Measurements from ENCODE around the gene EMC6.

DNA sequence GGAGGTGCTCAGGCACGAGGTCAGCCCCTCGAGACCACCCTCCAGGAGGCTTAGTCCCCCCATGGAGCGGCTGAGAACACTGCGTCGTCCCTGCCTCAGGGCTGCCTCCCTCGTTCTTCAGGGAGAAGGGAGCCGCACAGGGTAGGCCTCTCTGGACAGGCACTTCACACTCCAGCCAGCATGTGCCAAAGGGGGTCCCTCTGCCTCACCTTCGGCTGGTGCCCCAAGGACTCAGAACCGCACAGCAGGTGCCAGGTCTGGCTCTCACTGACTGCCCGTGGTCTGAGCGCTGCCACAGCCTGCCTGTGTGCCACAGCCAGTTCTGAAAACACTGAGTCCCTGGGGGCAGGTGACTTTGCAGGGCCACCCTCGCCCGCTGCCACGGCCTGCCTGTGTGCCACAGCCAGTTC lies 20.2 kb downstream of the EMC6 start:
- no peak for TF ChIP-seq RELA (CRISPR knock-in tag; IDR thresholded peaks at IDR 0.05)
- no peak for TF ChIP-seq HNRNPUL1 (IDR thresholded peaks at IDR 0.05; ENCODE audit: low read depth, low read length)
- TF ChIP-seq, protein P1, sequence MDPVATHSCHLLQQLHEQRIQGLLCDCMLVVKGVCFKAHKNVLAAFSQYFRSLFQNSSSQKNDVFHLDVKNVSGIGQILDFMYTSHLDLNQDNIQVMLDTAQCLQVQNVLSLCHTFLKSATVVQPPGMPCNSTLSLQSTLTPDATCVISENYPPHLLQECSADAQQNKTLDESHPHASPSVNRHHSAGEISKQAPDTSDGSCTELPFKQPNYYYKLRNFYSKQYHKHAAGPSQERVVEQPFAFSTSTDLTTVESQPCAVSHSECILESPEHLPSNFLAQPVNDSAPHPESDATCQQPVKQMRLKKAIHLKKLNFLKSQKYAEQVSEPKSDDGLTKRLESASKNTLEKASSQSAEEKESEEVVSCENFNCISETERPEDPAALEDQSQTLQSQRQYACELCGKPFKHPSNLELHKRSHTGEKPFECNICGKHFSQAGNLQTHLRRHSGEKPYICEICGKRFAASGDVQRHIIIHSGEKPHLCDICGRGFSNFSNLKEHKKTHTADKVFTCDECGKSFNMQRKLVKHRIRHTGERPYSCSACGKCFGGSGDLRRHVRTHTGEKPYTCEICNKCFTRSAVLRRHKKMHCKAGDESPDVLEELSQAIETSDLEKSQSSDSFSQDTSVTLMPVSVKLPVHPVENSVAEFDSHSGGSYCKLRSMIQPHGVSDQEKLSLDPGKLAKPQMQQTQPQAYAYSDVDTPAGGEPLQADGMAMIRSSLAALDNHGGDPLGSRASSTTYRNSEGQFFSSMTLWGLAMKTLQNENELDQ (CRISPR knock-in tag; IDR thresholded peaks at IDR 0.05; ENCODE audit: borderline replicate concordance): no peak
- TF ChIP-seq, protein P2, sequence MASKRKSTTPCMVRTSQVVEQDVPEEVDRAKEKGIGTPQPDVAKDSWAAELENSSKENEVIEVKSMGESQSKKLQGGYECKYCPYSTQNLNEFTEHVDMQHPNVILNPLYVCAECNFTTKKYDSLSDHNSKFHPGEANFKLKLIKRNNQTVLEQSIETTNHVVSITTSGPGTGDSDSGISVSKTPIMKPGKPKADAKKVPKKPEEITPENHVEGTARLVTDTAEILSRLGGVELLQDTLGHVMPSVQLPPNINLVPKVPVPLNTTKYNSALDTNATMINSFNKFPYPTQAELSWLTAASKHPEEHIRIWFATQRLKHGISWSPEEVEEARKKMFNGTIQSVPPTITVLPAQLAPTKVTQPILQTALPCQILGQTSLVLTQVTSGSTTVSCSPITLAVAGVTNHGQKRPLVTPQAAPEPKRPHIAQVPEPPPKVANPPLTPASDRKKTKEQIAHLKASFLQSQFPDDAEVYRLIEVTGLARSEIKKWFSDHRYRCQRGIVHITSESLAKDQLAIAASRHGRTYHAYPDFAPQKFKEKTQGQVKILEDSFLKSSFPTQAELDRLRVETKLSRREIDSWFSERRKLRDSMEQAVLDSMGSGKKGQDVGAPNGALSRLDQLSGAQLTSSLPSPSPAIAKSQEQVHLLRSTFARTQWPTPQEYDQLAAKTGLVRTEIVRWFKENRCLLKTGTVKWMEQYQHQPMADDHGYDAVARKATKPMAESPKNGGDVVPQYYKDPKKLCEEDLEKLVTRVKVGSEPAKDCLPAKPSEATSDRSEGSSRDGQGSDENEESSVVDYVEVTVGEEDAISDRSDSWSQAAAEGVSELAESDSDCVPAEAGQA (IDR thresholded peaks at IDR 0.05; ENCODE audit: low read depth): no peak
- TF ChIP-seq, protein P2 (CRISPR knock-in tag; IDR thresholded peaks at IDR 0.05; ENCODE audit: borderline replicate concordance): no peak
- TF ChIP-seq GABPA (IDR thresholded peaks at IDR 0.05; ENCODE audit: low read depth, low read length): no peak
- TF ChIP-seq GABPA (CRISPR knock-in tag; IDR thresholded peaks at IDR 0.05; ENCODE audit: low read depth): no peak
- TF ChIP-seq, protein P3, sequence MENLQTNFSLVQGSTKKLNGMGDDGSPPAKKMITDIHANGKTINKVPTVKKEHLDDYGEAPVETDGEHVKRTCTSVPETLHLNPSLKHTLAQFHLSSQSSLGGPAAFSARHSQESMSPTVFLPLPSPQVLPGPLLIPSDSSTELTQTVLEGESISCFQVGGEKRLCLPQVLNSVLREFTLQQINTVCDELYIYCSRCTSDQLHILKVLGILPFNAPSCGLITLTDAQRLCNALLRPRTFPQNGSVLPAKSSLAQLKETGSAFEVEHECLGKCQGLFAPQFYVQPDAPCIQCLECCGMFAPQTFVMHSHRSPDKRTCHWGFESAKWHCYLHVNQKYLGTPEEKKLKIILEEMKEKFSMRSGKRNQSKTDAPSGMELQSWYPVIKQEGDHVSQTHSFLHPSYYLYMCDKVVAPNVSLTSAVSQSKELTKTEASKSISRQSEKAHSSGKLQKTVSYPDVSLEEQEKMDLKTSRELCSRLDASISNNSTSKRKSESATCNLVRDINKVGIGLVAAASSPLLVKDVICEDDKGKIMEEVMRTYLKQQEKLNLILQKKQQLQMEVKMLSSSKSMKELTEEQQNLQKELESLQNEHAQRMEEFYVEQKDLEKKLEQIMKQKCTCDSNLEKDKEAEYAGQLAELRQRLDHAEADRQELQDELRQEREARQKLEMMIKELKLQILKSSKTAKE (CRISPR knock-in tag; IDR thresholded peaks at IDR 0.05; ENCODE audit: borderline replicate concordance): no peak

All from HepG2 (cell line).